ENCODE data around the gene PYGO2.

The PYGO2 gene

GRCh38 chr1:154969860-154970452, 8.4 kb upstream of the PYGO2 start:
- TF ChIP-seq CTCF (IDR thresholded peaks at IDR 0.05; ENCODE audit: low read depth, low read length): no peak
- peak overlapping the region; percentile 89 for H3K4me3 ChIP-seq (ENCODE audit: low read depth, low read length)

DNA sequence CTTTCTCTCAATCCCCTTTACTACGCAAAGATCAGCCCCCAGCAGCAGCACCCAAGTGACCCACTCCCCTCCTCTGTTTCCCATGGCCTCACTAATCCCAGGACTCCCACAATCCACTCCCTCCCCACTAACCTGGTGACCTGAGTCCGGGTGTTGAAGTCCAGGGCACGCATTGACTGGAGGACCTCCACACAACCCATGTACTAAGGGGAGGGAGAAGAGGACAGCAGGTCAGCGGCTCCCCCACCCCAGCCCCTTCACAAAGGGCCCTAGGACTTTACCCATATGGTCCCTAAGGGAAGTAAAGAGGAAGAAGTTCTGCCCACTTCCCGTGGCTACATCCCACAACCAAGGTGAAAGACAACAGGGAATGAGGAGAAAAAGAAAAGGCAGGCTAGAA, 7.7 kb upstream of the PYGO2 start:
- TF ChIP-seq CTCF (IDR thresholded peaks at IDR 0.05; ENCODE audit: low read depth, low read length): no peak
- peak overlapping the region; percentile 89 for H3K4me3 ChIP-seq (ENCODE audit: low read depth, low read length)

DNA sequence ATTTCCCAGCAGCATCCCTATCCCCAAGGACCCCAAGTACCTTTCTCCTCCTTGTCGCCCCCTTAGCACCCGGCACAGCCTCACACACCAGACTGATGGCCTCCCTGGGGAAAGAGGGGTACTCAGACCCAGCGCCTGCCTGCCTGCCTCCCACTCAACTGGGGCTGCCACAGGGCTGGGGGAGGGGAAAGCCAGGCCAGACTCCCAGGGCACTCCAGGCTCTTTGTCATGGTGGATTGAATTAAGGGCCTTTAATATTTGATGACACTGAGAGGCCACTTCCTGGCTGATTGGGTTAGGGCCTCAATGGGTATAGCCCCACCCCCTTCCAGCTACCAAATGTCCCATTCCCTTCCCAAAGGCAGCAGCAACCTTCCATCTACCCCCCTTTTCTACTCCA, 7.1 kb upstream of the PYGO2 start:
- no peak for TF ChIP-seq CTCF (IDR thresholded peaks at IDR 0.05; ENCODE audit: low read depth, low read length)
- H3K4me3 ChIP-seq (ENCODE audit: low read depth, low read length): peak overlapping the region; percentile 89

DNA sequence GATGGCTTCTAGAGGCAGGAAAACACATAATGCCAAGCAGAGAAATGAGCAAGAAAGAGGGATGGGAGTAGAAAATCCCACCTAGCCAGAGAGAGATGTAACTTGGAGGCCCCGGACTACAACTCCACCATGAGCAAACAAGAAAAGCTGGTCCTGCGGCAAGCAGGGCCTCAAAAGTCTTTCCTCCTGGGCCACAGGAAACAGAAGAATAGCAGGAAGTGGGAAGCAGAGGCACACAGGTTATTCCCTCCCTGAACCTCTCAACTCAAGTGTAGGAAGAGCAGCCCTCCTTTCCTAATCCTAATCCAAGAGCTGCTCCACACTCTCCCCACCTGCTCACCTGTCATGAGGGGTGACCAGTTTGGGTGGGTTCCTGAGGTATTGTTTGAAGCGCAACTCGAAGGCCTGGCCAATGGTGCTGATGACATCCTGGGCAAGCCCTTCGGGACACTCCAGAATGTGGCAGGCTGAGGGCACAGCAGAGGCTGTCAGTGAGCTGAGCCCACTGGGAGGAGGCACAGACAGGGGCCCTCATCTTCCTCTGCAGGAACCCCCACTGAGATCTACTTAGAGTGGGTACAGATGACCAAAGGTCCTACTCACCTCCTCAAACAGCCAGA, 5.9 kb upstream of the PYGO2 start:
- H3K4me3 ChIP-seq (ENCODE audit: low read depth, low read length): no peak overlapping the region
- no peak for TF ChIP-seq CTCF (IDR thresholded peaks at IDR 0.05; ENCODE audit: low read depth, low read length)

GRCh38 chr1:154966111-154966510, 4.5 kb upstream of the PYGO2 start:
- no peak for TF ChIP-seq CTCF (IDR thresholded peaks at IDR 0.05; ENCODE audit: low read depth, low read length)
- H3K4me3 ChIP-seq (ENCODE audit: low read depth, low read length): no peak overlapping the region

- no peak overlapping the region for H3K4me3 ChIP-seq (ENCODE audit: low read depth, low read length)
- TF ChIP-seq CTCF (IDR thresholded peaks at IDR 0.05; ENCODE audit: low read depth, low read length): no peak
These were observed 2.8 kb upstream of the PYGO2 start for GRCh38 chr1:154964359-154964758.

- no peak overlapping the region for H3K4me3 ChIP-seq (ENCODE audit: low read depth, low read length)
- TF ChIP-seq CTCF (IDR thresholded peaks at IDR 0.05; ENCODE audit: low read depth, low read length): no peak
These were observed 2.1 kb upstream of the PYGO2 start for GRCh38 chr1:154963643-154964042.

Data from WI38 (cell line).